Mesothelial cell of epicardium (in vitro differentiated cells): ENCODE results near the gene PEX7. TPM values are rescaled to one million over a fixed set of nuclear protein-coding genes. Genes with fewer than 3 reads are reported as not detected.

ENCODE experiments used
- DNase-seq, 2 experiments: peaks; one replicate each; pipeline ENCODE4 v3.0.0; 2021; ENCODE audit warnings: low spot score in 2 of 2; ENCODE audit not compliant: unreplicated experiment in 2 of 2
- H3K27ac Mint-ChIP-seq: 2 replicates; pipeline ENCODE4 v1.8.0; 2021; ENCODE audit warnings: mixed read lengths
- H3K27me3 Mint-ChIP-seq: 2 replicates; pipeline ENCODE4 v1.8.0; 2021; ENCODE audit warnings: low read depth, mixed read lengths
- H3K36me3 Mint-ChIP-seq: 2 replicates; pipeline ENCODE4 v1.8.0; 2021; ENCODE audit warnings: mixed read lengths
- H3K4me1 Mint-ChIP-seq: 2 replicates; pipeline ENCODE4 v1.8.0; 2021; ENCODE audit warnings: mixed read lengths
- H3K4me3 Mint-ChIP-seq: 2 replicates; pipeline ENCODE4 v1.8.0; 2021; ENCODE audit warnings: mild to moderate bottlenecking, moderate library complexity, mixed read lengths
- H3K9me3 Mint-ChIP-seq: 2 replicates; pipeline ENCODE4 v1.8.0; 2021; ENCODE audit warnings: mixed read lengths
- total RNA-seq: library from RNA; stranded (reverse); gene quantifications from 3 replicates; pipeline ENCODE4 v1.2.1, GENCODE V29; 2021
- TF ChIP-seq, protein P1 (sequence below): fragments of 200-600 bp; sonication (generic); IDR thresholded peaks from one replicate; pipeline ENCODE4 v1.5.0; 2021; ENCODE audit warnings: antibody characterized with exemption; ENCODE audit not compliant: unreplicated experiment

Gene PEX7
- total RNA-seq, 1 donor from 2014 or later = 8.3 TPM

DNA sequence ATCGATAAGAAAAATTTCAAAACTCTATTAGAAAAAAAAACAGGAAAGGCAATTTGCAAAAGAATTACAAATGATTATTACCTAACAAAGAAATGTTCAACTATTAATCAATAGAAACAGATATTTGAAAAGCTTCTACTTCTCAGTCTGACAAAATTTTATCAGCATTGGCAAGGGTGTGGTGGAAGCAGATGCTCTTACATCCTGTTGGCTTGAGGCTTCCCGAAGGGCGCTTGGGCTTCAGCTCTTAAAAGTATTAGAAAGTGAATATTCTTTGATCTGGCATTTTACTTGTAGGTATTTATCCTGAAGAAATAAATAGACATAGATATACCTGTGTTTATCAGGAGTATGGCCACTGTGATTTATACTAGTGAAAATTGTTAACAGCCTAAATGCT lies 138.4 kb downstream of the PEX7 start:
- H3K27me3 Mint-ChIP-seq = peaks cover 6% of the 10 kb centered on the region
- H3K4me3 Mint-ChIP-seq = no peak overlapping the region
- H3K9me3 Mint-ChIP-seq = no peaks in the 10 kb centered on the region
- peaks cover 12% of the 10 kb centered on the region for H3K4me1 Mint-ChIP-seq
- H3K27ac Mint-ChIP-seq = no peak overlapping the region
- TF ChIP-seq, protein P1, sequence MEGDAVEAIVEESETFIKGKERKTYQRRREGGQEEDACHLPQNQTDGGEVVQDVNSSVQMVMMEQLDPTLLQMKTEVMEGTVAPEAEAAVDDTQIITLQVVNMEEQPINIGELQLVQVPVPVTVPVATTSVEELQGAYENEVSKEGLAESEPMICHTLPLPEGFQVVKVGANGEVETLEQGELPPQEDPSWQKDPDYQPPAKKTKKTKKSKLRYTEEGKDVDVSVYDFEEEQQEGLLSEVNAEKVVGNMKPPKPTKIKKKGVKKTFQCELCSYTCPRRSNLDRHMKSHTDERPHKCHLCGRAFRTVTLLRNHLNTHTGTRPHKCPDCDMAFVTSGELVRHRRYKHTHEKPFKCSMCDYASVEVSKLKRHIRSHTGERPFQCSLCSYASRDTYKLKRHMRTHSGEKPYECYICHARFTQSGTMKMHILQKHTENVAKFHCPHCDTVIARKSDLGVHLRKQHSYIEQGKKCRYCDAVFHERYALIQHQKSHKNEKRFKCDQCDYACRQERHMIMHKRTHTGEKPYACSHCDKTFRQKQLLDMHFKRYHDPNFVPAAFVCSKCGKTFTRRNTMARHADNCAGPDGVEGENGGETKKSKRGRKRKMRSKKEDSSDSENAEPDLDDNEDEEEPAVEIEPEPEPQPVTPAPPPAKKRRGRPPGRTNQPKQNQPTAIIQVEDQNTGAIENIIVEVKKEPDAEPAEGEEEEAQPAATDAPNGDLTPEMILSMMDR = no peak
- no peak for DNase-seq
- H3K36me3 Mint-ChIP-seq = no peaks in the 10 kb centered on the region

DNA sequence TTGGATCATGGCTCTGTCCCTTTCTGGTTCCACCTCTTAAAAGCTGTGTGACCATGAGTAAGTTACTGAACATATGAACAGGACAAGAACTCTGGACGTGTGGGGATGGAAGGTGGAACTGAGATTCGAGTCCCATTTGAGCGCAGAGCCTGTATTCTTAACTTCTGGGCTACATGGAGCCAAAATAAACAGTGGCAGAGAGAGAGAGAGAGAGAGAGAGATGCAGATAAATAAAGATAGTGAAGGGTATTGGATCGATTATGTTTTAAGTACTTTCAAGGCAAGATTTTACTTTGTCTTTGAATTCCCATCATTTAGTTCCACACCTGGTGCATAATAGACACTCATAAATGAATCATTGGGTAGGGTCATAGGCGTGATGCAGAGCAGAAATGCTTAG lies 139.5 kb downstream of the PEX7 start:
- Mint-ChIP-seq H3K4me3 (no peak overlapping the region), H3K9me3 (no peaks in the 10 kb centered on the region), H3K36me3 (no peaks in the 10 kb centered on the region), H3K27me3 (peaks cover 6% of the 10 kb centered on the region), H3K27ac (no peak overlapping the region), H3K4me1 (peaks cover 10% of the 10 kb centered on the region)
- DNase-seq = no peak
- TF ChIP-seq, protein P1 = no peak

DNA sequence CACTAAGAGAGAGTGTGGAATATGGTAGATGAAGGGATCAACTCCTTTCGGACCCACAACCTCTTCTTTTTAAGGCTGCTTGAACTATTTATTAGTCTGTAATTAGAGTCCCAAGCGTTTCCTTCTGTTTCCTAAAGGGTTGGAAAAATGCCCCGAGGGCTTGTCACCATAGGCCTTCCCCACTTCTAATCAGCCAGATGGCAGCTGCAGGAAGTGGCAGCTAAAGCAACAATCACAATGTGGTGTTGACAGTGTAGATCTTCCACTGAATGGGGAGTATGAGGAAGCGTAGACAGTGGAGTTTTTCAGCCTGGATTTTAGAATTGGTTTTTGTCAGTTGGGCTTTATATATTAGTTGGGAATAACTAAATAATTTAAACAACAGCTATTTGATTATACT lies 140.3 kb downstream of the PEX7 start:
- H3K36me3 Mint-ChIP-seq = no peaks in the 10 kb centered on the region
- TF ChIP-seq, protein P1 = no peak
- no peak overlapping the region for H3K4me3 Mint-ChIP-seq
- H3K4me1 Mint-ChIP-seq = peaks cover 6% of the 10 kb centered on the region
- H3K27ac Mint-ChIP-seq = no peak overlapping the region
- H3K9me3 Mint-ChIP-seq = no peaks in the 10 kb centered on the region
- peaks cover 5% of the 10 kb centered on the region for H3K27me3 Mint-ChIP-seq
- no peak for DNase-seq

DNA sequence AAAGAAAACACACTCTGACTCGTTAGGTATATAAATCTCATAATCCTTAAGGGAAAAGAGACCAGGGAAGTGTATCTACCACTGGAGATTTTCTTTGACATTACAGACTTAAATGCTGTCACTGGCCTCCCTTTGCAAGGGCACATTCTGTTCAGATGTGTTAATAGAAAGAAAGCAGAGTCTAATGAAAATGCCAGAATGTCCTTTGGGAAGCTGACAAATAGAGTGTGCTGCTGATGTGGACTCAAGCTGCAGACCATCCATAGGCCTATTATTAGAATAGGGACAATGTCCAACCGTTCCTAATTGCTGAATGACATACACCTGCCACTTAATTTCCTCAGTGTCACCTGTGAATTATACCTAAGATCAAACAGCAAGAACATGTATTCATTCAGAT lies 140.9 kb downstream of the PEX7 start:
- H3K9me3 Mint-ChIP-seq = no peaks in the 10 kb centered on the region
- H3K36me3 Mint-ChIP-seq = no peaks in the 10 kb centered on the region
- peaks cover 7% of the 10 kb centered on the region for H3K4me1 Mint-ChIP-seq
- no peak for DNase-seq
- no peak overlapping the region for H3K4me3 Mint-ChIP-seq
- H3K27ac Mint-ChIP-seq = no peak overlapping the region
- TF ChIP-seq, protein P1 = no peak
- peaks cover 5% of the 10 kb centered on the region for H3K27me3 Mint-ChIP-seq

Other genes starting within 250 kb of the PEX7 start
- gene MAP3K5, start 30.1 kb upstream of the PEX7 start, total RNA-seq = 8.3 to 9.5 TPM (median 8.9 TPM) in 3 replicates
- 0.09 to 0.13 TPM in 2 of 3 replicates, not detected in the other for gene SLC35D3, start 99.7 kb downstream of the PEX7 start, total RNA-seq
- gene IL20RA, start 222.4 kb downstream of the PEX7 start, total RNA-seq = 1.1 to 2.1 TPM (median 1.7 TPM) in 3 replicates